Osteocyte (in vitro differentiated cells): Measurements from ENCODE around the gene CNTNAP2. TPM values are rescaled to one million over a fixed set of nuclear protein-coding genes. Genes with fewer than 3 reads are reported as not detected.

ENCODE experiments used
- DNase-seq: peaks from one replicate; pipeline ENCODE4 v3.0.0; 2021; ENCODE audit warnings: mixed read lengths; ENCODE audit not compliant: unreplicated experiment; ENCODE audit errors: extremely low spot score
- H3K27ac Mint-ChIP-seq: one replicate; pipeline ENCODE4 v1.8.0; 2021; ENCODE audit warnings: mild to moderate bottlenecking, mixed read lengths; ENCODE audit not compliant: unreplicated experiment
- H3K27me3 Mint-ChIP-seq: one replicate; pipeline ENCODE4 v1.8.0; 2021; ENCODE audit warnings: mixed read lengths; ENCODE audit not compliant: unreplicated experiment
- H3K36me3 Mint-ChIP-seq: one replicate; pipeline ENCODE4 v1.8.0; 2021; ENCODE audit warnings: mixed read lengths; ENCODE audit not compliant: unreplicated experiment
- H3K4me1 Mint-ChIP-seq: one replicate; pipeline ENCODE4 v1.8.0; 2021; ENCODE audit warnings: mixed read lengths; ENCODE audit not compliant: unreplicated experiment
- H3K4me3 Mint-ChIP-seq: one replicate; pipeline ENCODE4 v1.8.0; 2021; ENCODE audit warnings: mild to moderate bottlenecking, moderate library complexity, mixed read lengths; ENCODE audit not compliant: unreplicated experiment
- H3K9me3 Mint-ChIP-seq: one replicate; pipeline ENCODE4 v1.8.0; 2021; ENCODE audit warnings: mixed read lengths; ENCODE audit not compliant: unreplicated experiment
- CTCF ChIP-seq: fragments of 200-600 bp; sonication (generic); IDR thresholded peaks from 2 replicates; pipeline ENCODE4 v1.5.0; 2021; ENCODE audit warnings: antibody characterized with exemption, mild to moderate bottlenecking, moderate library complexity
- total RNA-seq: library from RNA; stranded (reverse); gene quantifications from 2 replicates; pipeline ENCODE4 v1.2.1, GENCODE V29; 2021

The CNTNAP2 gene
- total RNA-seq, 1 donor from 2014 or later: 1.4 TPM

- Mint-ChIP-seq H3K27ac (no peak overlapping the region), H3K27me3 (peaks cover 6% of the 10 kb centered on the region), H3K4me1 (peaks cover 2% of the 10 kb centered on the region), H3K4me3 (no peak overlapping the region), H3K9me3 (no peaks in the 10 kb centered on the region), H3K36me3 (no peaks in the 10 kb centered on the region)
- no peak for DNase-seq
- TF ChIP-seq CTCF: no peak
Measured at GRCh38 chr7:148245381-148245780, 2128.8 kb downstream of the CNTNAP2 start.

- H3K4me1 Mint-ChIP-seq: no peaks in the 10 kb centered on the region
- H3K27ac Mint-ChIP-seq: no peak overlapping the region
- no peak overlapping the region for H3K4me3 Mint-ChIP-seq
- TF ChIP-seq CTCF: no peak
- H3K27me3 Mint-ChIP-seq: no peaks in the 10 kb centered on the region
- no peak for DNase-seq
- H3K9me3 Mint-ChIP-seq: peaks cover 15% of the 10 kb centered on the region
- no peaks in the 10 kb centered on the region for H3K36me3 Mint-ChIP-seq
Measured at GRCh38 chr7:148253629-148254028, 2137.0 kb downstream of the CNTNAP2 start.

- Mint-ChIP-seq H3K4me1 (no peaks in the 10 kb centered on the region), H3K36me3 (no peaks in the 10 kb centered on the region), H3K9me3 (peaks cover 15% of the 10 kb centered on the region), H3K4me3 (no peak overlapping the region), H3K27me3 (no peaks in the 10 kb centered on the region), H3K27ac (no peak overlapping the region)
- TF ChIP-seq CTCF: peak; percentile 30
- DNase-seq: no peak
Measured at GRCh38 chr7:148255333-148255732, 2138.7 kb downstream of the CNTNAP2 start.

GRCh38 chr7:148256433-148256832 lies 2139.8 kb downstream of the CNTNAP2 start:
- Mint-ChIP-seq H3K4me3 (no peak overlapping the region), H3K27ac (no peak overlapping the region), H3K36me3 (no peaks in the 10 kb centered on the region), H3K4me1 (no peaks in the 10 kb centered on the region), H3K27me3 (no peaks in the 10 kb centered on the region), H3K9me3 (peaks cover 13% of the 10 kb centered on the region)
- TF ChIP-seq CTCF: no peak
- no peak for DNase-seq

- Mint-ChIP-seq H3K27me3 (peaks cover 6% of the 10 kb centered on the region), H3K4me3 (no peak overlapping the region), H3K9me3 (no peaks in the 10 kb centered on the region), H3K4me1 (peaks cover 5% of the 10 kb centered on the region), H3K27ac (no peak overlapping the region), H3K36me3 (no peaks in the 10 kb centered on the region)
- TF ChIP-seq CTCF: no peak
- DNase-seq: no peak
Measured at GRCh38 chr7:148260599-148260998, 2144.0 kb downstream of the CNTNAP2 start.
